Endodermal cell (in vitro differentiated cells): Measurements from ENCODE around the gene RANBP10. TPM values are rescaled to one million over a fixed set of nuclear protein-coding genes. Genes with fewer than 3 reads are reported as not detected.

Experiments used
- DNase-seq: peaks from one replicate; pipeline ENCODE4 v3.0.0-alpha.2; 2017
- H3K27ac ChIP-seq: 2 replicates; pipeline ENCODE4 v1.5.1; 2013; ENCODE audit warnings: mild to moderate bottlenecking, low read depth, low read length, moderate library complexity
- H3K27me3 ChIP-seq: 2 replicates; pipeline ENCODE4 v1.6.1; 2013; ENCODE audit warnings: mild to moderate bottlenecking, low read length, moderate library complexity; ENCODE audit not compliant: insufficient read depth, control insufficient read depth, poor library complexity, severe bottlenecking
- H3K36me3 ChIP-seq: 2 replicates; pipeline ENCODE4 v1.7.0; 2013; ENCODE audit warnings: mild to moderate bottlenecking, low read length, moderate library complexity; ENCODE audit not compliant: control insufficient read depth, insufficient read depth
- H3K4me1 ChIP-seq: one replicate; pipeline ENCODE4 v1.7.0; 2013; ENCODE audit warnings: low read length; ENCODE audit not compliant: control insufficient read depth, insufficient read depth
- H3K4me3 ChIP-seq: 2 replicates; pipeline ENCODE4 v1.5.1; 2013; ENCODE audit warnings: mild to moderate bottlenecking, low read length, moderate library complexity
- H3K9ac ChIP-seq: 2 replicates; pipeline ENCODE4 v1.6.1; 2013; ENCODE audit warnings: mild to moderate bottlenecking, low read length, moderate library complexity; ENCODE audit not compliant: poor library complexity, severe bottlenecking; ENCODE audit errors: extremely low read depth
- H3K9me3 ChIP-seq: 2 replicates; pipeline ENCODE4 v1.6.1; 2013; ENCODE audit warnings: mild to moderate bottlenecking, low read length, moderate library complexity; ENCODE audit not compliant: control insufficient read depth
- H3K27ac Mint-ChIP-seq: 2 replicates; pipeline ENCODE4 v1.8.0; 2020; ENCODE audit warnings: mixed read lengths
- H3K27me3 Mint-ChIP-seq: 2 replicates; pipeline ENCODE4 v1.8.0; 2021; ENCODE audit warnings: mild to moderate bottlenecking, mixed read lengths; ENCODE audit not compliant: insufficient read depth
- H3K36me3 Mint-ChIP-seq: 2 replicates; pipeline ENCODE4 v1.8.0; 2020; ENCODE audit warnings: low read depth, mixed read lengths
- H3K4me1 Mint-ChIP-seq: 2 replicates; pipeline ENCODE4 v1.8.0; 2020; ENCODE audit warnings: mixed read lengths
- H3K4me3 Mint-ChIP-seq: 2 replicates; pipeline ENCODE4 v1.8.0; 2020; ENCODE audit warnings: mild to moderate bottlenecking, moderate library complexity, mixed read lengths
- H3K9me3 Mint-ChIP-seq: 2 replicates; pipeline ENCODE4 v1.8.0; 2020; ENCODE audit warnings: mild to moderate bottlenecking, mixed read lengths
- CTCF ChIP-seq: fragments of 200-600 bp; sonication (generic); conservative IDR thresholded peaks from 2 replicates; pipeline ENCODE4 v1.5.0; 2021; ENCODE audit warnings: antibody characterized with exemption, mild to moderate bottlenecking
- WGBS, 2 experiments: methylation state at CpG; one replicate each; pipeline versions ENCODE4 v1.1.5 to v1.1.7; 2013; ENCODE audit warnings: missing lambda C conversion rate in 2 of 2, mixed read lengths in 1 of 2; ENCODE audit not compliant: insufficient coverage in 1 of 2, insufficient read length in 1 of 2; 5-methylcytosine and 5-hydroxymethylcytosine counted together
- total RNA-seq, 2 donors: library from RNA; stranded (reverse); fragmentation: NEBNext Ultra II Directional in 1 of 2; extraction: Animal tissue kit (Norgen Biotek cat#: 25700) in 1 of 2; gene quantifications; 2 replicates in 1 of 2; 3 replicates in 1 of 2; pipeline ENCODE4 v1.2.1, GENCODE V29; 2021

RANBP10 gene
- total RNA-seq, 2 donors from 2014 or later, result 19.2 to 22.5 TPM

- Mint-ChIP-seq H3K4me1 (no peaks in the 10 kb centered on the region), H3K9me3 (peaks cover 2% of the 10 kb centered on the region), H3K36me3 (no peaks in the 10 kb centered on the region), H3K27ac (no peak overlapping the region), H3K4me3 (no peak overlapping the region), H3K27me3 (no peaks in the 10 kb centered on the region)
- Histone ChIP-seq H3K4me3 (no peak overlapping the region), H3K4me1 (no peaks in the 10 kb centered on the region), H3K27me3 (no peaks in the 10 kb centered on the region), H3K36me3 (no peaks in the 10 kb centered on the region), H3K9ac (no peak overlapping the region), H3K9me3 (peaks cover 8% of the 10 kb centered on the region), H3K27ac (no peak overlapping the region)
- 96 to 98% methylated on average over 3 to 4 of the region's 5 CpGs for WGBS, 2 experiments
- TF ChIP-seq CTCF, result no peak
- DNase-seq, result no peak
Measured at GRCh38 chr16:67704110-67704509, 102.2 kb downstream of the RANBP10 start.

GRCh38 chr16:67703626-67704025 lies 102.7 kb downstream of the RANBP10 start:
- H3K4me1 ChIP-seq, result no peaks in the 10 kb centered on the region
- H3K27me3 ChIP-seq, result no peaks in the 10 kb centered on the region
- H3K36me3 Mint-ChIP-seq, result peaks cover 2% of the 10 kb centered on the region
- peak overlapping the region; percentile 33 for H3K27ac Mint-ChIP-seq
- no peaks in the 10 kb centered on the region for H3K4me1 Mint-ChIP-seq
- H3K4me3 Mint-ChIP-seq, result no peak overlapping the region
- H3K36me3 ChIP-seq, result peaks cover 4% of the 10 kb centered on the region
- DNase-seq, result no peak
- H3K27me3 Mint-ChIP-seq, result no peaks in the 10 kb centered on the region
- peaks cover 8% of the 10 kb centered on the region for H3K9me3 ChIP-seq
- H3K4me3 ChIP-seq, result no peak overlapping the region
- peaks cover 5% of the 10 kb centered on the region for H3K9me3 Mint-ChIP-seq
- H3K27ac ChIP-seq, result no peak overlapping the region
- 88 to 98% methylated on average over 1 to 2 of the region's 2 CpGs for WGBS, 2 experiments
- TF ChIP-seq CTCF, result no peak
- H3K9ac ChIP-seq, result no peak overlapping the region

DNA sequence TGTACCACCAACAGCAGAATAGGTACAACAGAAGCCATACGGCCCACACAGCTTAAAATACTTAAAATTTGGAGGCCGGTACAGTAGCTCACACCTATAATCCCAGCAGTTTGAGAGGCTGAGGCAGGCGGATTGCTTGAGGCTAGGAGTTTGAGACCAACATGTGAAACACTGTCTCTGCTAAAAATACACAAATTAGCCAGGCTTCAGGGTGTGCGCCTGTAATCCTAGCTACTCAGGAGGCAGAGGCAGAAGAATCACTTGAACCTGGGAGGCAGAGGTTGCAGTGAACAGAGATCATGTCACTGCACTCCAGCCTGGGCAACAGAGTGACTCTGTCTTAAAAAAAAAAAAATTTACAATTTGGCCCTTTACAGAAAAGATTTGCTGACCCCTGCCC lies 104.2 kb downstream of the RANBP10 start:
- no peaks in the 10 kb centered on the region for H3K27me3 ChIP-seq
- Mint-ChIP-seq H3K4me3 (no peak overlapping the region), H3K27ac (no peak overlapping the region), H3K36me3 (peaks cover 11% of the 10 kb centered on the region), H3K27me3 (no peaks in the 10 kb centered on the region), H3K4me1 (peaks cover 8% of the 10 kb centered on the region), H3K9me3 (peaks cover 6% of the 10 kb centered on the region)
- H3K4me1 ChIP-seq, result no peaks in the 10 kb centered on the region
- H3K4me3 ChIP-seq, result no peak overlapping the region
- DNase-seq, result no peak
- H3K9ac ChIP-seq, result no peak overlapping the region
- H3K27ac ChIP-seq, result peak overlapping the region; percentile 7
- WGBS, 2 experiments, result 87 to 90% methylated on average over 3 to 4 of the region's 4 CpGs
- H3K36me3 ChIP-seq, result peaks cover 13% of the 10 kb centered on the region
- no peak for TF ChIP-seq CTCF
- H3K9me3 ChIP-seq, result peaks cover 8% of the 10 kb centered on the region
